ENCODE results near the gene MRPL48. TPM values are rescaled to one million over a fixed set of nuclear protein-coding genes. Genes with fewer than 3 reads are reported as not detected.

Gene MRPL48
- total RNA-seq, 2 donors from 2014 or later, result 14.8 to 23.7 TPM

DNA sequence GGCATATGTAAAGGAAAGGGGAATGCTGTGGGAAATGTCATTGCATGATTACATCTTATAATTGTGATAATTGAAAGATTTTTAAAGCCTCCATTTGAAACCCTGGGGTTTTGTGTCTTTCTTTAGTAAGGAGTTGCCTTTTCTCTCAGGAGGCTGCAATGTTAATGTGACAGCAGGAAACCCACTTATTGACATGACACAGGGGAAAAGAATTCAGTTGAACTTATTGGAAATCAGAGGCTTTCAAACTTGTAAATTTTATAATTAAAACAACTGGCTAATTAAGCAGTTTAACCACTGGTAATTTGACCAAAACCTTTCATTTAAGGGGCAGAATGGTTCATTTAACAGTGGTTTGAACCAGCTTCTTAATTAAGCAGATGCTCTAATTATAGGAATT lies 31.2 kb downstream of the MRPL48 start:
- H3K27ac Mint-ChIP-seq, result no peak overlapping the region
- H3K4me1 Mint-ChIP-seq, result peaks cover 9% of the 10 kb centered on the region
- H3K27me3 Mint-ChIP-seq, result no peaks in the 10 kb centered on the region
- H3K36me3 Mint-ChIP-seq (ENCODE audit: low read depth), result no peaks in the 10 kb centered on the region
- no peaks in the 10 kb centered on the region for H3K9me3 ChIP-seq (ENCODE audit: control insufficient read depth, low read length, poor library complexity, severe bottlenecking)
- ATAC-seq (no peak), DNase-seq (no peak)
- H3K4me3 Mint-ChIP-seq, result no peak overlapping the region

DNA sequence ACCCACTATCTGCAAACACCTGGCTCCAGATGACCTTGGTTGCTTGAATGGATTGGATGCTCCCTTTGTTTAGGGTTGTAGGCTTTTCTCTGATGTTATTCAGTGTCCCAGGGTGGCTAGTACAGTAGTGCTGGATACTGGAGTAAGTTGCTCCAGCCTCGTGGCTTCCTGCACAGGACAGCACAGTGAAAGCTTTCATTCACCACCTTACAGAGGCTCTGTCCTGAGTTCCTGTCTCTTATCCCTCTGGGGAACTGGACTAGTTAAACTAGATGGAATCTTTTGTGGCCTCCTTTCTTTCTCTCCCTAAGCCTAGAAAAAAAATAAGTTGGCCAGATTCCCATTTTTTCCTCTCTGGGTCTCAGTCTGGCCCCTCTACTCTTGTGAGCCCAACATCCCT lies 42.6 kb downstream of the MRPL48 start:
- no peak overlapping the region for H3K4me3 Mint-ChIP-seq
- H3K4me1 Mint-ChIP-seq, result peaks cover 4% of the 10 kb centered on the region
- peaks cover 8% of the 10 kb centered on the region for H3K36me3 Mint-ChIP-seq (ENCODE audit: low read depth)
- H3K27me3 Mint-ChIP-seq, result no peaks in the 10 kb centered on the region
- DNase-seq (no peak), ATAC-seq (no peak)
- no peak overlapping the region for H3K27ac Mint-ChIP-seq
- no peaks in the 10 kb centered on the region for H3K9me3 ChIP-seq (ENCODE audit: control insufficient read depth, low read length, poor library complexity, severe bottlenecking)

DNA sequence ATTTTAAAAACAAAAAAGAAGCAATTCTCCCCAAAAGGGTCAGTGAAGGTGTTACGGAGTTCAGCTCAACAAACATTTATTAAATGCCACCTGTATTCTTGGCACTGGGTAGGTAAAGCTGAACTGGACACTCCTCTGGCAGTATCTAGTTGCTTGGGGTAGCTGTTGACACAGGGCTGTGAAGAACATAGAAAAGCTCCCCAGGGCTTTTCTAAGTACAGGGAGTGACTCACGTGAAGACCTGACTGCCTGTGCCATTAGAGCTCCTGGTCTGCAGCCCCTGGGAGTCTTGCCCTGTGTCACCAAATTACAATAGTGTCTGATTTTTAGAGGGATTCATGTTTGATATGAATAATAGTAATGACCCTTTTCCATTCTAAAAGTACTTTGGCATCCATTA lies 45.4 kb downstream of the MRPL48 start:
- Mint-ChIP-seq H3K4me1 (peaks cover 4% of the 10 kb centered on the region), H3K27me3 (no peaks in the 10 kb centered on the region), H3K27ac (no peak overlapping the region), H3K4me3 (no peak overlapping the region), H3K36me3 (ENCODE audit: low read depth) (peaks cover 6% of the 10 kb centered on the region)
- ATAC-seq (no peak), DNase-seq (no peak)
- no peaks in the 10 kb centered on the region for H3K9me3 ChIP-seq (ENCODE audit: control insufficient read depth, low read length, poor library complexity, severe bottlenecking)

DNA sequence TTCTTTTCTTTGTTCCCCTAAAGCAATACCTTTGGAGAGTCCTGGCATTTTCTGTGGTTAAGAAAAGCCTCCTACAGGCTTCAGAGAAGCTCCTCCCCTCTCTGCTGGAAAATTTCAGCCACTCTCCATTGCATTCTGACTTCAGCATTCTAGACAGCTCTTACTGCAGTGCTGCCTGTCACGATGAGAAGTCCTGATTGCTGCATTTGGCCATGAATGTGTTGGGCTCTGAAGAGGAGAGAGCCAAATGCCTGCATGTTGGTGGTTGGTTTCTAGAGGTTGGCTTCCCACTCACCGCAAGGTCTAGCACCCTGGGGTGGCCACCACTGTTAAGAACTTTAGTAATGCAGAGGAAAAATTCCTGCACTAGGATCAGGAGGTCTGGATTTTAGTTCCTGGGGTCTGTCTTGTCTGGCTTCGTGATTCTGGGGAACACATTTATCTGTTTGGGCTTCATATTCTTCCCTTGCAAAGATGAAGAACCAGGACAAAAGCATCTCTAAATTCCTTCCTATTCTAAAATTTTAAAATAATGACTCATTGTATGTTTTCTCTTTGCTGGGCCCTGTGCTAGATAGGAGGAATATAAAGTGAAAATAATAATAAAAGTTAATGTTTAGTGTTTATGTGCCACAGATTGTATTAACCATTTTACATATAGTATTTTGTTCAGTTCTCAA lies 50.9 kb downstream of the MRPL48 start:
- ATAC-seq (no peak), DNase-seq (no peak)
- no peaks in the 10 kb centered on the region for H3K4me1 Mint-ChIP-seq
- peaks cover 2% of the 10 kb centered on the region for H3K36me3 Mint-ChIP-seq (ENCODE audit: low read depth)
- no peak overlapping the region for H3K4me3 Mint-ChIP-seq
- no peak overlapping the region for H3K27ac Mint-ChIP-seq
- H3K27me3 Mint-ChIP-seq, result no peaks in the 10 kb centered on the region
- no peaks in the 10 kb centered on the region for H3K9me3 ChIP-seq (ENCODE audit: control insufficient read depth, low read length, poor library complexity, severe bottlenecking)

DNA sequence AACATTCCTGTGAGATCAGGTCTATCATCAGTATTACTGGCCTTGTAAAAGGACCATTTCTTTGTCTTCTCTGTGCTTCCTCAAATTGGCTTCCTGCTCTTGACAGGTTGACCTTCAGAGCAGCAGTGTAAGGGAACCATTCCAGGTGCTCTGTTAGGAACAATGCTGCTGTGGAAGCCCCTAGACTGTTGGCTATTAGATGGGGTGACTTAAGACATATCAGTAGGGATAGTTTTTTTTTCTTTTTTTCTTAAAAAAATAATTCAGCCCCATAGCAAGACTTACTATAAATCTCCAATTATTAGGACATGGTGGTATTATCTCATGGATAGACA lies 51.4 kb downstream of the MRPL48 start:
- H3K9me3 ChIP-seq (ENCODE audit: control insufficient read depth, low read length, poor library complexity, severe bottlenecking), result no peaks in the 10 kb centered on the region
- Mint-ChIP-seq H3K4me1 (no peaks in the 10 kb centered on the region), H3K4me3 (no peak overlapping the region), H3K27ac (no peak overlapping the region), H3K36me3 (ENCODE audit: low read depth) (peaks cover 2% of the 10 kb centered on the region), H3K27me3 (no peaks in the 10 kb centered on the region)
- DNase-seq, result no peak
- ATAC-seq, result no peak

DNA sequence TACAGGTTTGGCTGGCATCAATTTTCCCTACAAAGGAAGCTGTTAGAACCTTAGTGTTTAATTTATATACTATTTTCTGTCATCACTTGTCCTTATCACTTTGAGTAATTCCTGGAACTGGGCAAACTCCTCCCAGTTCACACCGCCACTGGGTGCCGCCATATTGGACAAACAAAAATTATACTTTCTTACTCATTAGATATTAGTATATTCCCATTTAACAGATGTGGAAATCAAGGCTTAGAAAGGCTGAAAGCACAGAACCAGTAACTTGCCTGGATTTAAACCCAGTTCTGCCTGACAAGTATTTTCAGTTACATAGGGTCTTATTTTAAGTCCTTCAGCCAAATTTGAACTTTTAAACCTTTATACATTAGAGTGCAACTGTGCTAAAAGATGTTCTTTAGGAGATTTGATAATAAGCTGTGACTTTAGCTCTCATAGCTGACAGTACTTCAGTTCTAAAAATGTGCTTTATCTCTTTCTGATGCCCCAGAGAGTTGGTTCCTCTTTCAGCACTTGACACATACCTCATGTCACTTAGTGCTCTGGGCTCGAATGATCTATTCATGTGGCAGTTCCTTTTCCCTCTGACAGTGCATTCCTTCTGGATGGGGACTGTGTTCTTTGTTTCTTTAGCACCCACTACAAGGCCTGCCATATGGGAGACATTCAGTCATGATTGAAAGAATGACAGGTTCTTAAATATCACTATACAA lies 63.5 kb downstream of the MRPL48 start:
- Mint-ChIP-seq H3K27ac (no peak overlapping the region), H3K27me3 (no peaks in the 10 kb centered on the region), H3K36me3 (ENCODE audit: low read depth) (peaks cover 7% of the 10 kb centered on the region), H3K4me3 (no peak overlapping the region), H3K4me1 (no peaks in the 10 kb centered on the region)
- ATAC-seq (no peak), DNase-seq (no peak)
- H3K9me3 ChIP-seq (ENCODE audit: control insufficient read depth, low read length, poor library complexity, severe bottlenecking), result no peaks in the 10 kb centered on the region

DNA sequence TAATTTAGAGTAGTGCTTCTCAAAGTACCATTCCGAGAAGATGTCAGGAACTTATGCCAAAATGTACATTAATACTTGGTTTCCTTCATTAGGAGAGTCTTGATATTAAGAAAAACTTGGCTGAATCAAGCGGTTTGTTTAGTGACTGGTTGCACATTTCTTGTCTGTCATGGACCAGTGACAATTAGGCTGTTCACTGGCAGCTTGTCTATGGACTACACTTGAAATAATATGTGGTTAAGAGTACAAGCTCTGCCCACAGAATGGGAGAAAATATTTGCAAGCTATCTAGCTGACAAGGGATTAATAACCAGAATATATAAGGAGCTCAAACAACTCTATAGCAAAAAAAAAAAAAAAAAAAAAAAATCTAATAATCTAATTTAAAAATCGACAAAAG lies 64.4 kb downstream of the MRPL48 start:
- H3K9me3 ChIP-seq (ENCODE audit: control insufficient read depth, low read length, poor library complexity, severe bottlenecking), result no peaks in the 10 kb centered on the region
- DNase-seq (no peak), ATAC-seq (no peak)
- no peaks in the 10 kb centered on the region for H3K4me1 Mint-ChIP-seq
- no peaks in the 10 kb centered on the region for H3K27me3 Mint-ChIP-seq
- H3K4me3 Mint-ChIP-seq, result no peak overlapping the region
- H3K36me3 Mint-ChIP-seq (ENCODE audit: low read depth), result peaks cover 6% of the 10 kb centered on the region
- no peak overlapping the region for H3K27ac Mint-ChIP-seq

DNA sequence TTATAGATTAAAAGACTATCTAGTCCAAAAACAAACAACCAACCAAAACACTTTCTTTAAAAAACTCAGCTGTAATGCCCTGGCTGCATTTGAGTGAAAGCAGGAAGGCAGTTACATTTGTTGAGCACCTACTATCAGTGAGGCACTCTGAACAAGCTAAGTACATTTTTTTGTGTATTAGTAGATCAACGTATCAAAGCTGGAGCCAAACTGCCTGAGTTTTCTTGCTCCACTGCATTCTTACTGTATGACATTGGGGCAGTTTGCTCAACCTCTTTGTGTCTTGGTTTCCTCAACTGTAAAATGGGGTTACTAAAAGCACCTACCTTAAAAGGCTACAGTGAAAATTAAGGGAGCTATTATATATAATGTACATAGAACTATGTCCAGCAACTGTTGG lies 67.0 kb downstream of the MRPL48 start:
- no peak overlapping the region for H3K4me3 Mint-ChIP-seq
- no peaks in the 10 kb centered on the region for H3K27me3 Mint-ChIP-seq
- H3K27ac Mint-ChIP-seq, result no peak overlapping the region
- no peaks in the 10 kb centered on the region for H3K9me3 ChIP-seq (ENCODE audit: control insufficient read depth, low read length, poor library complexity, severe bottlenecking)
- H3K4me1 Mint-ChIP-seq, result no peaks in the 10 kb centered on the region
- no peak for DNase-seq
- ATAC-seq, result no peak
- peaks cover 6% of the 10 kb centered on the region for H3K36me3 Mint-ChIP-seq (ENCODE audit: low read depth)

DNA sequence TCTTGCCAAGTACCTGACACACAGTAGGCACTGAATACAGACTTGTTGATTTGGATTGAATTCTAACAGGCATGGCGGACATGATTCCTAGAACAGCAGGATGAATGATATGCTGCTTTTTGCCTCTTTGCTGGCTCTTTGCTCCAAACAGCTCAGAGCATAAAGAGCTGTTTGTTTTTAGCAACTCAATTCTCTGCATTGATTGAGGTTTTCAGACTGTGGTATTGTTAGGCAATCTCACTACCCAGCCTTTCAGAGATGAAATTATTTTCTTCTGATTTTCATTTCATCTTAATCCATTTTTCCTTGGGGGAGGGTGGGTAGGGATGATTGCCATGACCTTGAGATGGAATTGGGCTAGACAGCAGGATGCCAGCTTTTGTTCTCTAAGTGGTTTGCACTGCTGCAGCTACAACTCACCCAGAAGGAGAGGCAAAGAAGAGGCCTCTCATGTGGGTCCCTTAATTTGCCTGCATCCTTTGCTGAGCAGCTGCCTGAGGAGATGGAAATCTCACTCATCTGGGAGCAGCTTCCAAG lies 68.4 kb downstream of the MRPL48 start:
- Mint-ChIP-seq H3K4me3 (no peak overlapping the region), H3K36me3 (ENCODE audit: low read depth) (peaks cover 14% of the 10 kb centered on the region), H3K27me3 (no peaks in the 10 kb centered on the region), H3K4me1 (peaks cover 7% of the 10 kb centered on the region), H3K27ac (no peak overlapping the region)
- H3K9me3 ChIP-seq (ENCODE audit: control insufficient read depth, low read length, poor library complexity, severe bottlenecking), result no peaks in the 10 kb centered on the region
- DNase-seq (no peak), ATAC-seq (no peak)

DNA sequence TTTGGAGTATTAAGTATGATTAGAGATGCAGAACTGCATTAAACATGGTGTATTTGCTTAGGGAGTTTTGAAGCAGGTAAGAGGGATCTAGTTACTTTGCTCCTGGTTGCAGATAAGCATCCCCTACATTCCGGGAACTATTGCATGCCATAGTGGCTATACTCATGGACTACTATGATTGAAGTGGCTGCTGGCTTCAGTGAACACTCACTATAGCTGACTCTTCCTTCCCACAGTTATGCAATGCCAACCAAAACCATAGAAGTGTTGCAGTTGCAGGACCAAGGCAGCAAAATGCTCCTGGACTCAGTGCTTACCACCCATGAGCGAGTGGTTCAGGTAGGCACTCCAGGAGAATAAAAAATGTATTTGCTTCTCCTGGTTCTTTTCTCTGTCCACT lies 72.0 kb downstream of the MRPL48 start:
- DNase-seq, result no peak
- H3K36me3 Mint-ChIP-seq (ENCODE audit: low read depth), result peaks cover 15% of the 10 kb centered on the region
- H3K27ac Mint-ChIP-seq, result peak overlapping the region; percentile 51
- no peak overlapping the region for H3K4me3 Mint-ChIP-seq
- no peak for ATAC-seq
- peaks cover 7% of the 10 kb centered on the region for H3K4me1 Mint-ChIP-seq
- no peaks in the 10 kb centered on the region for H3K27me3 Mint-ChIP-seq
- no peaks in the 10 kb centered on the region for H3K9me3 ChIP-seq (ENCODE audit: control insufficient read depth, low read length, poor library complexity, severe bottlenecking)

DNA sequence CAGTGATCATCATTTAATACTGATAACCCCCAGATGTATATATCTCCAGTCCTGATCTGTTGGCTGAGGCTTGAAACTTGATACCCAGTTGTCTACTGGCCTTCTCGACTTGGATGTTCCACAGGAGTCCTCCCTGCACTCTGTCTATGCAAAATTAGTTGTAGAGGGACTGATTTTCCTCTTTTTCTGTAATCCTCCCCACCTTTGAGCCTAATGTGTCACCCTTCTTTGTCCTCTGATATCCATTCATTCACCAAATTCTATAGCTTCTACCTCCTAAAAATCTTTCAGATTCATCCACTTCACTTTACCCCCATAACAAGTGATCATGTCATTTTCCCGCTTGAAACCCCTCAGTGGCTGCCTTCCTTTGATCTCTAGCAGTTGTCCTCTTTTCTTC lies 72.5 kb downstream of the MRPL48 start:
- Mint-ChIP-seq H3K27me3 (no peaks in the 10 kb centered on the region), H3K27ac (peak overlapping the region; percentile 51), H3K36me3 (ENCODE audit: low read depth) (peaks cover 15% of the 10 kb centered on the region), H3K4me3 (no peak overlapping the region), H3K4me1 (peaks cover 7% of the 10 kb centered on the region)
- no peak for DNase-seq
- no peak for ATAC-seq
- no peaks in the 10 kb centered on the region for H3K9me3 ChIP-seq (ENCODE audit: control insufficient read depth, low read length, poor library complexity, severe bottlenecking)

DNA sequence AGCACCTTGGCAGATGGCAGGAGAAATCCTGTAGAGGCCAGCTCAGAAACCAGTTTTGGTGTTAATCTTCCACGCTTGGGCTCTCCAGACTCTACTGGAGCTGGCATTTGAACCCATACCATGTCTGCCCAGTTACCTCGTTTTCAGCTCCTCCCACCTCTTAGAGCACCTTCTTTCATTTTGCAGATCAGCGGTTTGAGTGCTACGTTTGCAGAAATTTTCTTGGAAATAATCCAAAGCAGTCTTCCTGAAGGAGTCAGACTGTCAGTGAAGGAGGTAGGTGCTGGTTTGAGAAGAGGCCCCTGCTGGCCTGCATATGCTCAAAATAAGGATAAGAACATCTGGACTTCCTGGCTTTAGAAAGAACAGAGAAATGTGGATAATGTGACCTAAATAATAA lies 75.3 kb downstream of the MRPL48 start:
- Mint-ChIP-seq H3K27ac (no peak overlapping the region), H3K36me3 (ENCODE audit: low read depth) (peaks cover 15% of the 10 kb centered on the region), H3K27me3 (no peaks in the 10 kb centered on the region), H3K4me3 (no peak overlapping the region), H3K4me1 (peaks cover 7% of the 10 kb centered on the region)
- no peak for ATAC-seq
- H3K9me3 ChIP-seq (ENCODE audit: control insufficient read depth, low read length, poor library complexity, severe bottlenecking), result no peaks in the 10 kb centered on the region
- no peak for DNase-seq

DNA sequence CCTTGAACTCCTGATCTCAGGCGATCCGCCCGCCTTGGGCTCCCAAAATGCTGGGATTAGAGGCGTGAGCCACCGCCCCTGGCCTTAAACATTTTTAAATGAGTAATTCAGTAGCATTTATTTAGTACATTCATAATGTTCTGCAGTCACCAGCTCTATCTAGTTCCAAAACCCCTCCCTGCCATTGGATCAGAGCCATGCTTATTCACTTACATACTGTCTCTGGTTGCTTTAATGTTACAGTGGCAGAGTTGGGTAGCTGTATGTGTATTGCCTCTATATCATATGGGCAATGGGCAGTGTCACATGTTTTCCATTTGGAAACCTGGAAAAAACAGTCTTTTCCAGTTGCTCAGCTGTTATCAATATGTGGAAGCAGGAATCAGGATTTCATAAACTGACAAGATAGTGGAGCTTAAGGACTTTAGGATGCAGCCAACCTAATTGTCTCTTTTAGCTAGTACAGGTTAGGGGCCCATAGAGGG lies 78.5 kb downstream of the MRPL48 start:
- Mint-ChIP-seq H3K27me3 (no peaks in the 10 kb centered on the region), H3K4me3 (no peak overlapping the region), H3K4me1 (peaks cover 8% of the 10 kb centered on the region), H3K36me3 (ENCODE audit: low read depth) (peaks cover 6% of the 10 kb centered on the region), H3K27ac (peak overlapping the region; percentile 69)
- no peak for ATAC-seq
- no peaks in the 10 kb centered on the region for H3K9me3 ChIP-seq (ENCODE audit: control insufficient read depth, low read length, poor library complexity, severe bottlenecking)
- no peak for DNase-seq

DNA sequence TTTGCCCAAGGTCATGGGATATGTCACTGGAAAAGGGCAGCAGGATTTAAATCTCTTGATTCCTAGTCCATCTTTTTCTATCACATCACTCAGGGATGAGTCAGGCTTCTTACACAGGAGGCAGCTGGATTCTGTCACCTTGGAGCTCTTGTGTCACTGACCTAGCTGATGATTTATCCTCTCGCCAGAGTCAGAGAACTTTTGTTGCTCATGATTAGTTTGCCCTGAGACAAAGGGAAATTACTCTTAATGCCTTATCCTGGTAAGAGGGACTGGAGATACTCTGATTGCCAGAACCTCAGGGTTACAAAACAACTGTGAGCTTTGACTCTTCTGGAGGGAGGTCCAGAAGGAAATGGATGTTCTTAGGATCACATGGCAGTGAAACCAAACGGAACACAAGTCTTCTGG lies 78.9 kb downstream of the MRPL48 start:
- no peaks in the 10 kb centered on the region for H3K9me3 ChIP-seq (ENCODE audit: control insufficient read depth, low read length, poor library complexity, severe bottlenecking)
- ATAC-seq (no peak), DNase-seq (no peak)
- Mint-ChIP-seq H3K27me3 (no peaks in the 10 kb centered on the region), H3K36me3 (ENCODE audit: low read depth) (peaks cover 5% of the 10 kb centered on the region), H3K27ac (no peak overlapping the region), H3K4me3 (no peak overlapping the region), H3K4me1 (peaks cover 8% of the 10 kb centered on the region)

All from T-helper 17 cell (primary cell).